ENCODE results near the gene UBE4B. TPM values are rescaled to one million over a fixed set of nuclear protein-coding genes. Genes with fewer than 3 reads are reported as not detected.

UBE4B gene
- total RNA-seq, 1 experiment from 2014 or later, result 80.8 TPM

DNA sequence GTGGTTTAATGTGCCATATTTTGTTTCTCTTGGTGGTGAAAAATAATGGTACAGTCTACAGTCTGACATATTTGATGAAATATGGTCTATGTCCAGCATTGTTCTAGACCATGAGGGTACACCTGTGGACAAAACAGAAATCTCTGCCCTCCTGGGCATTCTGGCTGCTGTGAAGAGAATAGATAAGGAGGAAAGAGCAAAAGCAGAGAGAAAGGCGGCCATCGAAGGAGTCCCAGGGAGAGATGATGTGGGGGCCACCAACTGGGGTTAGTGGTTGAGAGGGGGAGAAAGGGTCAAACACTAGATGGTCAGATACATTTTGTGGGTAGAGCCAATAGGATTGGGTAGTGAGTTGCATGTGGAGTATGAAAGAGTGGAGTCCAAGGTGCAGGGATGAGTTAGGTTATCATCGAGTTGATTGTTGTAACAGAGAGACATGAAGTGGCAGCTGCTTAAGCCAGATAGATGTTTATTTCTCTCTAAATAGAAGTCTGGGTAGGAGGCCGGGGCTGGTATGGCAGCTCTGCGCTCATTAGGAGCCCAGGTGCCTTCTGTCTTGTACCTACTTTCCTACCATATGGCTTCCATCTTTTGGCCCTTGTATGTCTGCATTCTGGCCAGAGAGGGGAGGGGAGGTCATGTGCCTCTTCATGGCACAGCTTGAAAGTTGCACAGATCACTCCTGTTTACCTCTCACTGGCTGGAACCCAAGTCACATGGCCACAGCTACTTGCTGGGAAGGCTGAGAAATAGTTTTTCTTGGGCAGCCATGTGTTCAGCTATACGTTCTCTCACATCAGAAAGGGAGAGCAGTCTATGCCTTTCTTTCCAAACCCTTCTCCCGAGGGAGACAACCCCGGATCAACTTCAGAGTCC is 13.0 kb downstream of the UBE4B start:
- H3K4me1 Mint-ChIP-seq, result peaks cover 24% of the 10 kb centered on the region
- no peaks in the 10 kb centered on the region for H3K9me3 Mint-ChIP-seq
- POLR2A ChIA-PET, result interaction anchor here (2.2 kb wide), 1 partner anchor 12 kb away, joined by 8 read pairs; the partner anchor contains the start of gene UBE4B
- peak overlapping the region; percentile 53 for H3K27ac Mint-ChIP-seq
- H3K4me3 Mint-ChIP-seq, result no peak overlapping the region
- CTCF ChIA-PET, result interaction anchor here (0.9 to 3.0 kb wide), 3 partner anchors 12 to 430 kb away, joined by 3 to 12 read pairs (median 3); partner anchors contain the start of gene UBE4B
- no peak for DNase-seq (ENCODE audit: low spot score)
- H3K27me3 Mint-ChIP-seq (ENCODE audit: low read depth), result no peaks in the 10 kb centered on the region
- no peak for TF ChIP-seq RELA (CRISPR knock-in tag; IDR thresholded peaks at IDR 0.05; ENCODE audit: borderline replicate concordance)
- no peak for TF ChIP-seq CBFB (CRISPR knock-in tag; IDR thresholded peaks at IDR 0.05; ENCODE audit: low read depth)
- TF ChIP-seq ZNF317 (CRISPR knock-in tag; IDR thresholded peaks at IDR 0.05; ENCODE audit: borderline replicate concordance, low read depth), result no peak
- TF ChIP-seq, protein P1, sequence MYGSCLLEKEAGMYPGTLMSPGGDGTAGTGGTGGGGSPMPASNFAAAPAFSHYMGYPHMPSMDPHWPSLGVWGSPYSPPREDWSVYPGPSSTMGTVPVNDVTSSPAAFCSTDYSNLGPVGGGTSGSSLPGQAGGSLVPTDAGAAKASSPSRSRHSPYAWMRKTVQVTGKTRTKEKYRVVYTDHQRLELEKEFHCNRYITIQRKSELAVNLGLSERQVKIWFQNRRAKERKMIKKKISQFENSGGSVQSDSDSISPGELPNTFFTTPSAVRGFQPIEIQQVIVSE (CRISPR knock-in tag; IDR thresholded peaks at IDR 0.05; ENCODE audit: borderline replicate concordance), result no peak
- TF ChIP-seq, protein P2, sequence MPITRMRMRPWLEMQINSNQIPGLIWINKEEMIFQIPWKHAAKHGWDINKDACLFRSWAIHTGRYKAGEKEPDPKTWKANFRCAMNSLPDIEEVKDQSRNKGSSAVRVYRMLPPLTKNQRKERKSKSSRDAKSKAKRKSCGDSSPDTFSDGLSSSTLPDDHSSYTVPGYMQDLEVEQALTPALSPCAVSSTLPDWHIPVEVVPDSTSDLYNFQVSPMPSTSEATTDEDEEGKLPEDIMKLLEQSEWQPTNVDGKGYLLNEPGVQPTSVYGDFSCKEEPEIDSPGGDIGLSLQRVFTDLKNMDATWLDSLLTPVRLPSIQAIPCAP (CRISPR knock-in tag; IDR thresholded peaks at IDR 0.05), result no peak
- no peak for TF ChIP-seq GTF2I (CRISPR knock-in tag; conservative IDR thresholded peaks at IDR 0.05)
- TF ChIP-seq ZNF396 (CRISPR knock-in tag; IDR thresholded peaks at IDR 0.05; ENCODE audit: borderline replicate concordance), result no peak
- TF ChIP-seq ZNF219 (CRISPR knock-in tag; IDR thresholded peaks at IDR 0.05; ENCODE audit: borderline replicate concordance), result no peak
- peaks cover 9% of the 10 kb centered on the region for H3K36me3 Mint-ChIP-seq
- ATAC-seq, result peak; percentile 19; the same call in 1 of the 2 replicates

DNA sequence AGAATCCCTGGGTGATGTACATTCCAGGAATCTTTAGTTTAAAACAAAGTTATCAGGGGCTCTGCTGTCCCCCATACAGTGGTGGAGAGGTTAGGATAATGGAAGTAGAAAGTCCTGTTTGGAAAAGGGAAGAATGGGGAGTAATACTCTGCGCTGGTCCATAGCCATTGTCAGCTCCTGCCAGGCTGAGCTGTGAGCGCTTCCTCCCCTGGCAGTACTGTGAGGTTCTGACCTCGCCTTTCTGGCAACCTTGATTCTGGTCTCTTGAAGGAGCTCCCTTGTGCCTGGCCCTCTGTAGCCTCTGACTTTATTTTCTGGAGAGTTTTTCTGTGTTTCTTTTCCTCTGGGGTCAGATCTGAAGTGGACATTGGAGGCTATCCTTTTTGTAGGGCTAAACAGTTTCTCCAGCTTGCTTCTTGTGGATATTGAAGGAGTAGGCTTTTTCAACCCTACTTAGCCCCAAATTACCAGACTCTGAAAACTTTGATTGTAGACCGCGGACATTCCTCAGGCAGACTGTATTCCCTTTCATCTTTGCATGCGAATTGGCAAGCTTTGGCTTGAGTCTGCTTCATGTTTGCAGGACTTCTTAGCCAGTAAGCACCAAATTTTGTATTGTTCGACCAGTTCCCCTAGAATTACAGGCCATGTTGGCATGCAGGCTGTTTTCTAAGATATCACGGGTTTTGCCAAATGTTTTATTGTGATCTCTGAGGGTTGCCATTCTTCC is 13.8 kb downstream of the UBE4B start:
- no peak overlapping the region for H3K4me3 Mint-ChIP-seq
- peaks cover 24% of the 10 kb centered on the region for H3K4me1 Mint-ChIP-seq
- peak overlapping the region; percentile 16; the same call in 1 of the 2 replicates for H3K27ac Mint-ChIP-seq
- ChIA-PET CTCF (interaction anchor here (0.5 to 3.0 kb wide), 3 partner anchors 13 to 403 kb away, joined by 3 to 12 read pairs (median 3); partner anchors contain the start of genes CORT and UBE4B), POLR2A (interaction anchor here (0.7 to 2.2 kb wide), 2 partner anchors 13 to 26 kb away, joined by 3 to 8 read pairs; partner anchors contain the start of gene UBE4B)
- ATAC-seq (peak; percentile 46; the same call in 1 of the 2 replicates), DNase-seq (ENCODE audit: low spot score) (no peak)
- H3K27me3 Mint-ChIP-seq (ENCODE audit: low read depth), result no peaks in the 10 kb centered on the region
- no peaks in the 10 kb centered on the region for H3K9me3 Mint-ChIP-seq
- H3K36me3 Mint-ChIP-seq, result peaks cover 9% of the 10 kb centered on the region
- TF ChIP-seq EMX1 (CRISPR knock-in tag; IDR thresholded peaks at IDR 0.05) (no peak), JUN (CRISPR knock-in tag; IDR thresholded peaks at IDR 0.05) (no peak), NR3C1 (CRISPR knock-in tag; conservative IDR thresholded peaks at IDR 0.05; ENCODE audit: low read depth) (no peak), ZBTB21 (CRISPR knock-in tag; IDR thresholded peaks at IDR 0.05; ENCODE audit: borderline replicate concordance) (no peak), TCF7 (CRISPR knock-in tag; IDR thresholded peaks at IDR 0.05; ENCODE audit: low read depth) (no peak), ZNF396 (CRISPR knock-in tag; IDR thresholded peaks at IDR 0.05; ENCODE audit: borderline replicate concordance) (no peak)
- TF ChIP-seq, protein P3, sequence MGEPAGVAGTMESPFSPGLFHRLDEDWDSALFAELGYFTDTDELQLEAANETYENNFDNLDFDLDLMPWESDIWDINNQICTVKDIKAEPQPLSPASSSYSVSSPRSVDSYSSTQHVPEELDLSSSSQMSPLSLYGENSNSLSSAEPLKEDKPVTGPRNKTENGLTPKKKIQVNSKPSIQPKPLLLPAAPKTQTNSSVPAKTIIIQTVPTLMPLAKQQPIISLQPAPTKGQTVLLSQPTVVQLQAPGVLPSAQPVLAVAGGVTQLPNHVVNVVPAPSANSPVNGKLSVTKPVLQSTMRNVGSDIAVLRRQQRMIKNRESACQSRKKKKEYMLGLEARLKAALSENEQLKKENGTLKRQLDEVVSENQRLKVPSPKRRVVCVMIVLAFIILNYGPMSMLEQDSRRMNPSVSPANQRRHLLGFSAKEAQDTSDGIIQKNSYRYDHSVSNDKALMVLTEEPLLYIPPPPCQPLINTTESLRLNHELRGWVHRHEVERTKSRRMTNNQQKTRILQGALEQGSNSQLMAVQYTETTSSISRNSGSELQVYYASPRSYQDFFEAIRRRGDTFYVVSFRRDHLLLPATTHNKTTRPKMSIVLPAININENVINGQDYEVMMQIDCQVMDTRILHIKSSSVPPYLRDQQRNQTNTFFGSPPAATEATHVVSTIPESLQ (CRISPR knock-in tag; IDR thresholded peaks at IDR 0.05), result no peak
- TF ChIP-seq, protein P4, sequence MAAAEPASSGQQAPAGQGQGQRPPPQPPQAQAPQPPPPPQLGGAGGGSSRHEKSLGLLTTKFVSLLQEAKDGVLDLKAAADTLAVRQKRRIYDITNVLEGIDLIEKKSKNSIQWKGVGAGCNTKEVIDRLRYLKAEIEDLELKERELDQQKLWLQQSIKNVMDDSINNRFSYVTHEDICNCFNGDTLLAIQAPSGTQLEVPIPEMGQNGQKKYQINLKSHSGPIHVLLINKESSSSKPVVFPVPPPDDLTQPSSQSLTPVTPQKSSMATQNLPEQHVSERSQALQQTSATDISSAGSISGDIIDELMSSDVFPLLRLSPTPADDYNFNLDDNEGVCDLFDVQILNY (CRISPR knock-in tag; IDR thresholded peaks at IDR 0.05), result no peak

Data from WTC11 (cell line).